Muscle layer of duodenum (tissue), 2 donors: ENCODE results near the gene BARHL1.
"Not testable (repeated sequence)": the region's sequence is repeated elsewhere in the genome, so short reads cannot be mapped to it uniquely, and the experiment has no call there.

Source experiments
- H3K27ac ChIP-seq: one replicate; pipeline ENCODE4 v1.7.0; 2013; ENCODE audit warnings: mild to moderate bottlenecking, low read length
- H3K27me3 ChIP-seq: one replicate; pipeline ENCODE4 v1.7.0; 2013; ENCODE audit warnings: low read depth, mild to moderate bottlenecking, control low read depth, low read length
- H3K36me3 ChIP-seq, 2 donors: one replicate each; pipeline ENCODE4 v1.7.0; 2013; ENCODE audit warnings: low read length in 2 of 2, control low read depth in 1 of 2, mild to moderate bottlenecking in 1 of 2; ENCODE audit not compliant: insufficient read depth in 2 of 2, control insufficient read depth in 1 of 2
- H3K4me1 ChIP-seq, 2 donors: one replicate each; pipeline ENCODE4 v1.7.0; 2013; ENCODE audit warnings: low read length in 2 of 2, mild to moderate bottlenecking in 2 of 2, control low read depth in 1 of 2, moderate library complexity in 1 of 2; ENCODE audit not compliant: insufficient read depth in 2 of 2, control insufficient read depth in 1 of 2
- H3K4me3 ChIP-seq, 2 donors: one replicate each; pipeline ENCODE4 v1.7.0; 2013; ENCODE audit warnings: low read length in 2 of 2, low read depth in 1 of 2, mild to moderate bottlenecking in 1 of 2
- H3K9me3 ChIP-seq, 2 donors: one replicate each; pipeline ENCODE4 v1.7.0; 2013; ENCODE audit warnings: low read length in 2 of 2, control low read depth in 1 of 2, mild to moderate bottlenecking in 1 of 2; ENCODE audit not compliant: control insufficient read depth in 1 of 2
- donor health status: healthy.

The BARHL1 gene

GRCh38 chr9:132557159-132557558 lies 25.2 kb upstream of the BARHL1 start:
- Histone ChIP-seq H3K4me3 (no peak overlapping the region), H3K27me3 (no peaks in the 10 kb centered on the region), H3K27ac (no peak overlapping the region), H3K36me3 (no peaks in the 10 kb centered on the region), H3K9me3 (no peaks in the 10 kb centered on the region), H3K4me1 (no peaks in the 10 kb centered on the region)

- no peaks in the 10 kb centered on the region for H3K4me1 ChIP-seq
- H3K27ac ChIP-seq: no peak overlapping the region
- H3K36me3 ChIP-seq: no peaks in the 10 kb centered on the region
- no peaks in the 10 kb centered on the region for H3K9me3 ChIP-seq
- no peak overlapping the region for H3K4me3 ChIP-seq
- H3K27me3 ChIP-seq: no peaks in the 10 kb centered on the region
Measured at GRCh38 chr9:132559711-132560110, 22.7 kb upstream of the BARHL1 start.

- H3K27ac ChIP-seq: no peak overlapping the region
Measured at GRCh38 chr9:132560616-132561202, 21.7 kb upstream of the BARHL1 start.

GRCh38 chr9:132562306-132562573 lies 20.2 kb upstream of the BARHL1 start:
- no peaks in the 10 kb centered on the region for H3K36me3 ChIP-seq
- H3K9me3 ChIP-seq: no peaks in the 10 kb centered on the region
- H3K27ac ChIP-seq: no peak overlapping the region
- no peaks in the 10 kb centered on the region for H3K27me3 ChIP-seq
- H3K4me3 ChIP-seq: no peak overlapping the region
- H3K4me1 ChIP-seq: no peaks in the 10 kb centered on the region

More at GRCh38 chr9:132560616-132561202, 21.7 kb upstream of the BARHL1 start:
- Histone ChIP-seq H3K4me1 (no peaks in the 10 kb centered on the region), H3K27me3 (no peaks in the 10 kb centered on the region), H3K36me3 (no peaks in the 10 kb centered on the region), H3K9me3 (no peaks in the 10 kb centered on the region), H3K4me3 (no peak overlapping the region)

GRCh38 chr9:132564526-132564925 lies 17.9 kb upstream of the BARHL1 start:
- H3K9me3 ChIP-seq: no peaks in the 10 kb centered on the region
- H3K27ac ChIP-seq: no peak overlapping the region
- H3K4me1 ChIP-seq: no peaks in the 10 kb centered on the region
- no peaks in the 10 kb centered on the region for H3K27me3 ChIP-seq
- no peaks in the 10 kb centered on the region for H3K36me3 ChIP-seq
- no peak overlapping the region for H3K4me3 ChIP-seq

GRCh38 chr9:132568787-132569186 lies 13.6 kb upstream of the BARHL1 start:
- not testable (repeated sequence) for H3K36me3 ChIP-seq, H3K9me3 ChIP-seq, H3K4me3 ChIP-seq, H3K4me1 ChIP-seq, H3K27me3 ChIP-seq, H3K27ac ChIP-seq

GRCh38 chr9:132571806-132572600 lies 10.4 kb upstream of the BARHL1 start:
- H3K27ac ChIP-seq: no peak overlapping the region
- no peak overlapping the region for H3K4me3 ChIP-seq
- no peaks in the 10 kb centered on the region for H3K4me1 ChIP-seq
- H3K27me3 ChIP-seq: peaks cover 11% of the 10 kb centered on the region
- H3K9me3 ChIP-seq: no peaks in the 10 kb centered on the region
- H3K36me3 ChIP-seq: no peaks in the 10 kb centered on the region

- no peaks in the 10 kb centered on the region for H3K4me1 ChIP-seq
- peaks cover 12% of the 10 kb centered on the region for H3K27me3 ChIP-seq
- no peaks in the 10 kb centered on the region for H3K9me3 ChIP-seq
- H3K27ac ChIP-seq: no peak overlapping the region
- no peak overlapping the region for H3K4me3 ChIP-seq
- no peaks in the 10 kb centered on the region for H3K36me3 ChIP-seq
Measured at GRCh38 chr9:132572921-132573320, 9.5 kb upstream of the BARHL1 start.

GRCh38 chr9:132575005-132575609 lies 7.3 kb upstream of the BARHL1 start:
- no peaks in the 10 kb centered on the region for H3K36me3 ChIP-seq
- peaks cover 0 to 4% of the 10 kb centered on the region in 2 donors for H3K4me1 ChIP-seq
- no peak overlapping the region for H3K27ac ChIP-seq
- H3K4me3 ChIP-seq: no peak overlapping the region
- H3K27me3 ChIP-seq: peaks cover 30% of the 10 kb centered on the region
- H3K9me3 ChIP-seq: no peaks in the 10 kb centered on the region

- no peak overlapping the region for H3K27ac ChIP-seq
- H3K27me3 ChIP-seq: peaks cover 36% of the 10 kb centered on the region
- no peaks in the 10 kb centered on the region for H3K36me3 ChIP-seq
- H3K4me3 ChIP-seq: no peak overlapping the region
- peaks cover 0 to 4% of the 10 kb centered on the region in 2 donors for H3K4me1 ChIP-seq
- no peaks in the 10 kb centered on the region for H3K9me3 ChIP-seq
Measured at GRCh38 chr9:132575811-132576210, 6.6 kb upstream of the BARHL1 start.

GRCh38 chr9:132577119-132577518 lies 5.3 kb upstream of the BARHL1 start:
- H3K4me3 ChIP-seq: no peak overlapping the region
- no peak overlapping the region for H3K27ac ChIP-seq
- peaks cover 0 to 12% of the 10 kb centered on the region in 2 donors for H3K4me1 ChIP-seq
- no peaks in the 10 kb centered on the region for H3K9me3 ChIP-seq
- peaks cover 47% of the 10 kb centered on the region for H3K27me3 ChIP-seq
- H3K36me3 ChIP-seq: no peaks in the 10 kb centered on the region
